HepG2 (cell line): ENCODE data around the gene GPC3. TPM values are rescaled to one million over a fixed set of nuclear protein-coding genes. Genes with fewer than 3 reads are reported as not detected.

ENCODE experiments used
- ATAC-seq: fragments of 200-7000 bp; cut with Tn5 transposase; 3 replicates; pipeline ENCODE4 v1.9.1; 2020; ENCODE audit warnings: mild to moderate bottlenecking, moderate library complexity
- BruUV-seq: library from RNA; stranded (reverse); fragments of 400-500 nt; replicated peaks from 2 replicates; lab custom pipeline; 2021; lab: Mats Ljungman, UMichigan
- CTCF ChIA-PET: fragments of 300-600 bp; formaldehyde crosslinking; extraction: SDS; loops from one replicate; lab custom pipeline; 2021; ENCODE audit warnings: low total read pairs, inconsistent platforms, low intra/inter-chr PET ratio; lab: Yijun Ruan, JAX
- POLR2A ChIA-PET: fragments of 350-600 bp; sonication (Branson Sonifier 250); formaldehyde crosslinking; loops from one replicate; lab custom pipeline; 2020; ENCODE audit warnings: antibody characterized with exemption, inconsistent platforms; lab: Yijun Ruan, JAX
- DNase-seq: peaks from one replicate; pipeline ENCODE4 v3.0.0-alpha.2; 2015; ENCODE audit warnings: low spot score
- FAIRE-seq: peaks from 3 replicates; lab custom pipeline; 2011; peaks lifted over from hg19 to GRCh38; lab: Jason Lieb, UNC
- H2AFZ ChIP-seq: one replicate; pipeline ENCODE4 v1.6.1; 2011; ENCODE audit warnings: low read length, inconsistent platforms
- H3K27ac ChIP-seq: fragments of 300-600 bp; 3 replicates; pipeline ENCODE4 v1.8.0; 2011; ENCODE audit warnings: mixed run types, mild to moderate bottlenecking, mixed read lengths, low read length, inconsistent platforms; ENCODE audit not compliant: insufficient read depth; ENCODE audit errors: extremely low read length
- H3K27me3 ChIP-seq, 2 experiments: fragments of 200-600 bp in 1 of 2; 2 replicates in 1 of 2; 3 replicates in 1 of 2; pipeline versions ENCODE4 v1.6.0 to v1.8.0; 2011; ENCODE audit warnings: low read length in 2 of 2, mild to moderate bottlenecking in 2 of 2, moderate library complexity in 2 of 2, inconsistent platforms in 1 of 2; ENCODE audit not compliant: insufficient read depth in 2 of 2, control insufficient read depth in 1 of 2
- H3K36me3 ChIP-seq, 2 experiments: fragments of 200-600 bp in 1 of 2; replicated peaks in 1 of 2; 2 replicates in 1 of 2; 3 replicates in 1 of 2; pipeline versions ENCODE4 v1.5.1 to v1.8.0; 2011; ENCODE audit warnings: low read length in 2 of 2, inconsistent platforms in 1 of 2; ENCODE audit not compliant: insufficient read depth in 2 of 2, control insufficient read depth in 1 of 2
- H3K4me1 ChIP-seq: 2 replicates; pipeline ENCODE4 v1.5.1; 2012; ENCODE audit warnings: low read length, inconsistent platforms; ENCODE audit not compliant: insufficient read depth
- H3K4me2 ChIP-seq: 2 replicates; pipeline ENCODE4 v1.6.0; 2011; ENCODE audit warnings: low read depth, low read length, inconsistent platforms
- H3K4me3 ChIP-seq, 3 experiments: fragments of 200-600 bp in 1 of 3; sonication (generic), shearing (Covaris generic) in 1 of 3; replicated peaks in 1 of 3; 2 replicates each; pipeline ENCODE4 v1.5.1; 2011 to 2016; ENCODE audit warnings: low read length in 3 of 3, inconsistent platforms in 2 of 3, low read depth in 2 of 3, mild to moderate bottlenecking in 2 of 3, control low read depth in 1 of 3, mixed read lengths in 1 of 3; ENCODE audit not compliant: insufficient read depth in 1 of 3
- H3K79me2 ChIP-seq: one replicate; pipeline ENCODE4 v1.6.1; 2011; ENCODE audit warnings: low read length, inconsistent platforms; ENCODE audit not compliant: insufficient read depth
- H3K9ac ChIP-seq: 2 replicates; pipeline ENCODE4 v1.6.0; 2011; ENCODE audit warnings: mild to moderate bottlenecking, low read depth, low read length, inconsistent platforms; ENCODE audit not compliant: insufficient read depth
- H3K9me3 ChIP-seq: 2 replicates; pipeline ENCODE4 v1.5.1; 2012; ENCODE audit warnings: mild to moderate bottlenecking, low read length
- H4K20me1 ChIP-seq: 2 replicates; pipeline ENCODE4 v1.6.0; 2011; ENCODE audit warnings: inconsistent platforms, mild to moderate bottlenecking, low read length, moderate library complexity; ENCODE audit not compliant: insufficient read depth
- ADNP ChIP-seq: sonication (generic); formaldehyde crosslinking; IDR thresholded peaks from 2 replicates; pipeline ENCODE4 v1.4.0; 2020; ENCODE audit warnings: missing genetic modification reagents
- BCL3 ChIP-seq: sonication (generic); formaldehyde crosslinking; IDR thresholded peaks from 2 replicates; pipeline ENCODE4 v1.5.1; 2020; ENCODE audit warnings: mild to moderate bottlenecking, missing genetic modification reagents, moderate library complexity
- CBX1 ChIP-seq: IDR thresholded peaks from one replicate; pipeline ENCODE4 v1.6.1; 2016; ENCODE audit warnings: antibody characterized with exemption, low read depth
- EHMT2 ChIP-seq: fragments of 200-600 bp; sonication (generic); IDR thresholded peaks from 2 replicates; pipeline ENCODE4 v1.7.0; 2017; ENCODE audit warnings: antibody characterized with exemption, low read depth, low read length, borderline replicate concordance
- MYC ChIP-seq: sonication (generic); formaldehyde crosslinking; IDR thresholded peaks from 2 replicates; pipeline ENCODE4 v1.9.0; 2021; ENCODE audit warnings: missing genetic modification reagents, borderline replicate concordance
- NR0B2 ChIP-seq: sonication (generic); formaldehyde crosslinking; IDR thresholded peaks from 2 replicates; pipeline ENCODE4 v1.4.0; 2020; ENCODE audit warnings: mild to moderate bottlenecking, missing genetic modification reagents
- PRDM15 ChIP-seq: sonication (generic); formaldehyde crosslinking; IDR thresholded peaks from 2 replicates; pipeline ENCODE4 v1.4.0; 2020; ENCODE audit warnings: missing genetic modification reagents
- RBM22 ChIP-seq: fragments of 200-400 bp; formaldehyde crosslinking; optimal IDR thresholded peaks from 2 replicates; pipeline ENCODE3; 2017; ENCODE audit warnings: mild to moderate bottlenecking, low read length, moderate library complexity
- ZFP62 ChIP-seq: sonication (generic); formaldehyde crosslinking; IDR thresholded peaks from 2 replicates; pipeline ENCODE4 v1.4.0; 2020; ENCODE audit warnings: missing genetic modification reagents
- ZNF225 ChIP-seq: sonication (generic); formaldehyde crosslinking; IDR thresholded peaks from 2 replicates; pipeline ENCODE4 v1.4.0; 2020; ENCODE audit warnings: mild to moderate bottlenecking, missing genetic modification reagents
- WGBS: methylation state at CpG from one replicate; pipeline ENCODE4 v1.1.6; 2017; ENCODE audit warnings: low lambda C conversion rate; 5-methylcytosine and 5-hydroxymethylcytosine counted together
- in situ Hi-C: cut with HindIII; loops from 2 replicates; pipeline ENCODE4 v1.10.0; 2017; ENCODE audit warnings: low pct_unique_long_range_greater_than_20kb; ENCODE audit not compliant: extremely low pct_ligation_motif_present
- intact Hi-C: fragments of 100-400 bp; cut with micrococcal nuclease; formaldehyde crosslinking; loops from one replicate; pipeline ENCODE4 v1.10.0; 2022; ENCODE audit not compliant: unreplicated experiment
- polyA plus RNA-seq, 8 experiments: library from polyadenylated mRNA; depleted of rRNA in 3 of 8; stranded (reverse) in 7 of 8; unstranded in 1 of 8; fragments of >200 nt; fragmentation: Illumina TruSeq in 4 of 8; extraction: Trizol in 4 of 8; gene quantifications; 2 replicates each; pipeline versions ENCODE4 v1.2.1 to v1.2.3, GENCODE V29; 2011 to 2016; ENCODE audit warnings: low read depth in 4 of 8, missing spikeins in 1 of 8, mixed read lengths in 1 of 8; ENCODE audit not compliant: insufficient read depth in 1 of 8
- total RNA-seq, 5 experiments: library from RNA; depleted of rRNA; stranded (reverse); fragments of >200 nt; fragmentation: Illumina TruSeq; extraction: Trizol; gene quantifications; 2 replicates each; pipeline ENCODE4 v1.2.3, GENCODE V29; 2016; ENCODE audit warnings: low read depth in 1 of 5

The GPC3 gene
- total and polyA plus RNA-seq, 2 of the 13 experiments (the other 11 are each of a cell fraction or from before 2014, with no cell fraction given), result 1,799 to 3,263 TPM

DNA sequence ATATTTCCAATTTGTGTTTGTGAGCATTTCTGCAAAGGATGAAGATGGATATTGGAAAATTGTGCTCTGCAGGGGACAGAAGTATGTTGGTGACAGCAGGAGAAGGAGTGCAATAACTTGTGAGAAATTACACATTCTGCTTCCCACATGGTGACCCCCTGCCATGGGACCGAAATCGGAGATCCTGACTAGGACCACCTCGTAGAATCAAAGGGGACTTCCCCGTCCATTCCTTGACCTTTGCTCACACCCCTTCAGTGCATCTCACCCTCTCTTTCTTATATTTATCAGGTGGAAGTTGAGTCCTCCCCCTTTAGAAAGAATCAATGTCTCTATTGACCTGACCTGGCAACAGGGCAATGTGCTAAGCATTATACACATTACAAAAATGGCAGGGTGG lies 451.2 kb downstream of the GPC3 start:
- no peak overlapping the region for H3K4me2 ChIP-seq
- no peak for FAIRE-seq
- no peak overlapping the region for H2AFZ ChIP-seq
- TF ChIP-seq ZFP62 (CRISPR knock-in tag) (no peak), RBM22 (peak; percentile 97)
- TF ChIP-seq, all 625 proteins: peak for 1
- Histone ChIP-seq H3K9ac (no peak overlapping the region), H3K27me3 (no peaks in the 10 kb centered on the region), H3K27ac (no peak overlapping the region), H3K9me3 (no peaks in the 10 kb centered on the region), H3K4me3 (no peak overlapping the region), H3K79me2 (no peaks in the 10 kb centered on the region), H3K4me1 (no peaks in the 10 kb centered on the region), H3K36me3 (peaks cover 12 to 32% of the 10 kb centered on the region in 2 experiments; a peak in 3 of 5 replicates), H4K20me1 (peaks cover 9% of the 10 kb centered on the region; the same call in 1 of the 2 replicates)
- WGBS, result 84% methylated on average over 4 of the region's 4 CpGs
- in situ Hi-C loops (no loop called here), intact Hi-C loops (no loop called here)
- no TSS peak for BruUV-seq
- CTCF ChIA-PET, result no interaction called here
- DNase-seq (no peak), ATAC-seq (no peak)
- POLR2A ChIA-PET, result no interaction called here

- Histone ChIP-seq H4K20me1 (peaks cover 9% of the 10 kb centered on the region; the same call in 1 of the 2 replicates), H3K79me2 (no peaks in the 10 kb centered on the region), H3K9ac (no peak overlapping the region), H3K4me3 (no peak overlapping the region), H2AFZ (no peak overlapping the region), H3K27ac (no peak overlapping the region), H3K4me1 (no peaks in the 10 kb centered on the region), H3K4me2 (no peak overlapping the region), H3K27me3 (no peaks in the 10 kb centered on the region), H3K9me3 (no peaks in the 10 kb centered on the region), H3K36me3 (peaks cover 12 to 32% of the 10 kb centered on the region in 2 experiments; a peak in 3 of 5 replicates)
- ChIA-PET CTCF (no interaction called here), POLR2A (no interaction called here)
- in situ Hi-C loops (no loop called here), intact Hi-C loops (no loop called here)
- FAIRE-seq (no peak), ATAC-seq (no peak), DNase-seq (no peak)
- WGBS, result 100% methylated on average over 1 of the region's 3 CpGs
- BruUV-seq, result no TSS peak
- TF ChIP-seq ADNP (no peak), NR0B2 (CRISPR knock-in tag) (no peak), CBX1 (no peak), PRDM15 (CRISPR knock-in tag) (no peak), MYC (CRISPR knock-in tag) (no peak), EHMT2 (no peak), BCL3 (no peak), ZNF225 (CRISPR knock-in tag) (no peak), RBM22 (peak; percentile 98)
Observed at GRCh38 chrX:133533249-133533648, 452.1 kb downstream of the GPC3 start.
